Measurements from ENCODE around the gene OLR1. TPM values are rescaled to one million over a fixed set of nuclear protein-coding genes. Genes with fewer than 3 reads are reported as not detected.

OLR1 gene
- total and polyA plus RNA-seq, 2 donors (not counting 1 experiment from before 2014, with no cell fraction given), result not detected

DNA sequence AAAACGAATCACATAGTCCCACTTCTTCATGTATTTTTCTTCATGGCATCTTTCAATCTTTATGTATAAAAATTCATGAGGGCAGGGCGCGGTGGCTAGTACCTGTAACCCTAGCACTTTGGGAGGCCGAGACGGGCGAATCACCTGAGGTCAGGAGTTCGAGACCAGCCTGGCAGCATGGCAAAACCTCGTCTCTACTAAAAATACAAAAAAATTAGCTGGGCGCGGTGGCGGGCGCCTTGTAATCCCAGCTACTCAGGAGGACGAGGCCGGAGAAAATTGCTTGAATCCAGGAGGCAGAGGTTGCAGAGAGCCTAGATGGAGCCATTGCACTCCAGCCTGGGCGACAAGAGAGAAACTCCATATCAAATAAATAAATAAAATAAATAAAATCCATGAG lies 38.3 kb upstream of the OLR1 start:
- H3K9ac ChIP-seq (ENCODE audit: low read length), result no peak overlapping the region
- CTCF ChIA-PET, result interaction anchor here (0.7 kb wide), 1 partner anchor 15 kb away, joined by 3 read pairs; no protein-coding TSS in a partner anchor
- H3K4me1 ChIP-seq (ENCODE audit: control insufficient read depth in 2 of 2, insufficient read depth in 2 of 2, low read length in 2 of 2), result peaks cover 13 to 18% of the 10 kb centered on the region in 2 donors
- H3K79me2 ChIP-seq (ENCODE audit: control insufficient read depth, insufficient read depth, low read length), result no peaks in the 10 kb centered on the region
- H3K4me3 ChIP-seq (ENCODE audit: control extremely low read depth in 1 of 5, extremely low read depth in 1 of 5, insufficient read depth in 1 of 5, low read depth in 2 of 5, low read length in 4 of 5), result no peak overlapping the region
- Mint-ChIP-seq H3K4me3 (no peak overlapping the region), H3K27me3 (peaks cover 32% of the 10 kb centered on the region), H3K27ac (no peak overlapping the region), H3K9me3 (ENCODE audit: insufficient read depth) (no peaks in the 10 kb centered on the region), H3K4me1 (peaks cover 19% of the 10 kb centered on the region)
- DNase-seq (no peak), ATAC-seq (ENCODE audit: low read depth) (no peak)
- peaks cover 0 to 28% (median 17%) of the 10 kb centered on the region in 4 experiments for H3K27me3 ChIP-seq (replicated peaks in 1 of 4; ENCODE audit: control extremely low read depth in 1 of 4, control insufficient read depth in 3 of 4, insufficient read depth in 4 of 4, low read length in 3 of 4)
- H3K27ac ChIP-seq (ENCODE audit: low read length in 2 of 2), result no peak overlapping the region
- H3K9me3 ChIP-seq (ENCODE audit: control extremely low read depth in 1 of 3, control insufficient read depth in 2 of 3, insufficient read depth in 1 of 3, low read length in 2 of 3), result peaks cover 0 to 3% (median 0%) of the 10 kb centered on the region in 3 donors
- H2AFZ ChIP-seq (ENCODE audit: insufficient read depth, low read depth, low read length, poor library complexity, severe bottlenecking), result no peak overlapping the region
- TF ChIP-seq, protein P1, sequence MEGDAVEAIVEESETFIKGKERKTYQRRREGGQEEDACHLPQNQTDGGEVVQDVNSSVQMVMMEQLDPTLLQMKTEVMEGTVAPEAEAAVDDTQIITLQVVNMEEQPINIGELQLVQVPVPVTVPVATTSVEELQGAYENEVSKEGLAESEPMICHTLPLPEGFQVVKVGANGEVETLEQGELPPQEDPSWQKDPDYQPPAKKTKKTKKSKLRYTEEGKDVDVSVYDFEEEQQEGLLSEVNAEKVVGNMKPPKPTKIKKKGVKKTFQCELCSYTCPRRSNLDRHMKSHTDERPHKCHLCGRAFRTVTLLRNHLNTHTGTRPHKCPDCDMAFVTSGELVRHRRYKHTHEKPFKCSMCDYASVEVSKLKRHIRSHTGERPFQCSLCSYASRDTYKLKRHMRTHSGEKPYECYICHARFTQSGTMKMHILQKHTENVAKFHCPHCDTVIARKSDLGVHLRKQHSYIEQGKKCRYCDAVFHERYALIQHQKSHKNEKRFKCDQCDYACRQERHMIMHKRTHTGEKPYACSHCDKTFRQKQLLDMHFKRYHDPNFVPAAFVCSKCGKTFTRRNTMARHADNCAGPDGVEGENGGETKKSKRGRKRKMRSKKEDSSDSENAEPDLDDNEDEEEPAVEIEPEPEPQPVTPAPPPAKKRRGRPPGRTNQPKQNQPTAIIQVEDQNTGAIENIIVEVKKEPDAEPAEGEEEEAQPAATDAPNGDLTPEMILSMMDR (IDR thresholded peaks at IDR 0.05), result no peak
- TF ChIP-seq EZH2 (IDR thresholded peaks at IDR 0.05; ENCODE audit: borderline replicate concordance, insufficient read depth, low read depth, low read length, poor library complexity, severe bottlenecking), result no peak
- POLR2A ChIA-PET, result interaction anchor here (0.7 kb wide), 1 partner anchor 540 kb away, joined by 4 read pairs; no protein-coding TSS in a partner anchor
- intact Hi-C loops (cut with micrococcal nuclease), result loop anchor here (10.0 kb wide), 1 partner anchor 965 kb away; the partner anchor contains the start of gene SMIM10L1
- no peak overlapping the region for H3K4me2 ChIP-seq (replicated peaks; ENCODE audit: low read depth, low read length, poor library complexity, severe bottlenecking)
- no peaks in the 10 kb centered on the region for H3K36me3 ChIP-seq (replicated peaks in 1 of 2; ENCODE audit: control extremely low read depth in 1 of 2, control insufficient read depth in 1 of 2, extremely low read depth in 1 of 2, insufficient read depth in 2 of 2, low read length in 1 of 2)
- 94% methylated on average over 7 of the region's 15 CpGs for WGBS (ENCODE audit: insufficient coverage)
- no peaks in the 10 kb centered on the region for H4K20me1 ChIP-seq (ENCODE audit: control insufficient read depth, insufficient read depth, low read length, poor library complexity, severe bottlenecking)

DNA sequence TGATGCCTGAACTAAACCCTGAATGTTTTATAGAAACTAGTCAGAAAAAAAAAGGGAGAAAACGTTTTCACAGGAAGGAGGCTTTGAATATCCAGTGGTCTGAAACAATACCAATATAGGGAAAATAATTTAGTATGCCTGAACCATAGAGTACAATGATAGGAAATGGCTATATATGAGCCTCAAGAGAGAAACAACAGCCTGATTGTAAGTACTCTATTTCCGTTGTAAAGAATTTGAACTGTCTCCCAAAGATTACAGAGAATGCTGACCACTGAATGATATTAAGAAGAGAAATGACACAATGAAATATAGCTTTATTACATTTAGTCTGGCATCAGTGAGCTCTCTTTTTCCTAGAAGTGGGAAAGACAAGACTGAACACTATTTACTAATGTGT lies 35.2 kb upstream of the OLR1 start:
- H3K27me3 ChIP-seq (replicated peaks in 1 of 4; ENCODE audit: control extremely low read depth in 1 of 4, control insufficient read depth in 3 of 4, insufficient read depth in 4 of 4, low read length in 3 of 4), result peaks cover 0 to 8% (median 3%) of the 10 kb centered on the region in 4 experiments
- peaks cover 17% of the 10 kb centered on the region for H3K27me3 Mint-ChIP-seq
- no peaks in the 10 kb centered on the region for H3K79me2 ChIP-seq (ENCODE audit: control insufficient read depth, insufficient read depth, low read length)
- ATAC-seq (ENCODE audit: low read depth) (no peak), DNase-seq (no peak)
- peaks cover 0 to 3% (median 0%) of the 10 kb centered on the region in 3 donors for H3K9me3 ChIP-seq (ENCODE audit: control extremely low read depth in 1 of 3, control insufficient read depth in 2 of 3, insufficient read depth in 1 of 3, low read length in 2 of 3)
- H3K9me3 Mint-ChIP-seq (ENCODE audit: insufficient read depth), result no peaks in the 10 kb centered on the region
- TF ChIP-seq, protein P1 (IDR thresholded peaks at IDR 0.05), result no peak
- no peak for TF ChIP-seq EZH2 (IDR thresholded peaks at IDR 0.05; ENCODE audit: borderline replicate concordance, insufficient read depth, low read depth, low read length, poor library complexity, severe bottlenecking)
- H4K20me1 ChIP-seq (ENCODE audit: control insufficient read depth, insufficient read depth, low read length, poor library complexity, severe bottlenecking), result no peaks in the 10 kb centered on the region
- H3K4me2 ChIP-seq (replicated peaks; ENCODE audit: low read depth, low read length, poor library complexity, severe bottlenecking), result no peak overlapping the region
- no peak overlapping the region for H3K27ac Mint-ChIP-seq
- POLR2A ChIA-PET, result interaction anchor here (0.7 kb wide), 1 partner anchor 717 kb away, joined by 12 read pairs; no protein-coding TSS in a partner anchor
- no peak overlapping the region for H3K4me3 ChIP-seq (ENCODE audit: control extremely low read depth in 1 of 5, extremely low read depth in 1 of 5, insufficient read depth in 1 of 5, low read depth in 2 of 5, low read length in 4 of 5)
- H3K9ac ChIP-seq (ENCODE audit: low read length), result no peak overlapping the region
- H3K27ac ChIP-seq (ENCODE audit: low read length in 2 of 2), result no peak overlapping the region
- intact Hi-C loops (cut with micrococcal nuclease), result no loop called here
- CTCF ChIA-PET, result no interaction called here
- no peak overlapping the region for H2AFZ ChIP-seq (ENCODE audit: insufficient read depth, low read depth, low read length, poor library complexity, severe bottlenecking)
- no peak overlapping the region for H3K4me3 Mint-ChIP-seq
- H3K4me1 ChIP-seq (ENCODE audit: control insufficient read depth in 2 of 2, insufficient read depth in 2 of 2, low read length in 2 of 2), result peaks cover 3 to 7% of the 10 kb centered on the region in 2 donors
- H3K4me1 Mint-ChIP-seq, result peaks cover 11% of the 10 kb centered on the region
- no peaks in the 10 kb centered on the region for H3K36me3 ChIP-seq (replicated peaks in 1 of 2; ENCODE audit: control extremely low read depth in 1 of 2, control insufficient read depth in 1 of 2, extremely low read depth in 1 of 2, insufficient read depth in 2 of 2, low read length in 1 of 2)
- no CpG with 5 or more reads among the region's 2 CpGs for WGBS (ENCODE audit: insufficient coverage)
